GM12892 (cell line): ENCODE data around the gene ERO1B. TPM values are rescaled to one million over a fixed set of nuclear protein-coding genes. Genes with fewer than 3 reads are reported as not detected.
"Not testable (repeated sequence)": the region's sequence is repeated elsewhere in the genome, so short reads cannot be mapped to it uniquely, and the experiment has no call there.

Experiments
- DNase-seq: peaks from one replicate; pipeline ENCODE4 v3.0.0; 2011; ENCODE audit not compliant: insufficient read length
- FAIRE-seq: peaks from 2 replicates; lab custom pipeline; 2011; peaks lifted over from hg19 to GRCh38; lab: Jason Lieb, UNC
- POLR2A ChIP-seq: IDR thresholded peaks from 2 replicates; pipeline ENCODE4 v1.6.1; 2011; ENCODE audit warnings: low read depth, low read length, control low read depth
- POLR2AphosphoS5 ChIP-seq: IDR thresholded peaks from 2 replicates; pipeline ENCODE4 v1.6.1; 2011; ENCODE audit warnings: low read depth, low read length, control low read depth
- TAF1 ChIP-seq: IDR thresholded peaks from 2 replicates; pipeline ENCODE4 v1.6.1; 2011; ENCODE audit warnings: low read depth, mild to moderate bottlenecking, control low read depth, low read length, borderline replicate concordance
- polyA plus RNA-seq: library from polyadenylated mRNA; unstranded; fragments of >200 nt; gene quantifications from one replicate; pipeline ENCODE4 v1.2.1, GENCODE V29; 2012; ENCODE audit warnings: missing spikeins, inconsistent platforms; ENCODE audit not compliant: missing spikeins

ERO1B gene
- polyA plus RNA-seq: 18.3 TPM

DNA sequence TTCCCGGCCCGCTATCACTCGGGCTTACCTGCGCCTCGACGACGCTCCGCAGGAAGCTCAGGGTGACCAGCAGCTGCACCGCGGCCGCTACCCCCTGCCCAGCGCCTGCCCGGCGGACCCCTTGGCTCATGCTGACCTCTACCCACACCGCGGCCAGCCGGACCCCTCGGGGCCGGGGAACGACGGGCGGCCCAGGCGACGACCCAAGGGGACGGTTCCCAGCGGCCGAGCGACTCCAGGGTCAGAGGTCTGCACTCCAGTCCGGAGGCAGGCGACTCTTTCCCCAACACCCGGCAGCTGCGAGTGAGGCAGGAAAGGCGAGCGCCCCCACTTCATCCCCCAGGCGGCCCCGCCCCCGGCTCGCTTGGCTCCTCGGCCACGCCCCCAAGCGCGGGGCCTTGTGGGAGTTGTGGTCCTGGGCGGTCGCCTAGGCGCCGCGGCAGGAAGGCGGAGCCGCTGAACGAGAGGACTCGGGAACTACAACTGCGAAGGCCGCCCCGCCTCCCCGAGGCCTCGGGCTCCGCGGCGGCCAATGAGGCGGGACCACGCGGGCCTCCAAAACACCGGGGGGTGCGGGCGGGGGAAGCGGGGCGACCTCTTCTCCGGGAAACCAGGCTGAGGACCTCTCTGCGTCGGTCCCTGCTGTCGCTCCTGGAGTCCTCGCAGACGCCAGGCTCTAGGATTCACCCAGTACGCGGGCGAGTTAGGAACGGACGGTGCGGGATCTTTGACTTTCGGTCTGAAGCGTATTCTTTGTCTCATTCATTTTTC lies at the start of gene ERO1B:
TSS of gene ERO1B (minus strand) at position 305 of the 771 bp plus-strand sequence. CDS start at position 130, 175 bp downstream.
- FAIRE-seq: peak; percentile 87
- peak; percentile 98 for TF ChIP-seq POLR2AphosphoS5
- TF ChIP-seq POLR2A: peak; percentile 99
- TF ChIP-seq TAF1: peak; percentile 85
- peak; percentile 79 for DNase-seq

DNA sequence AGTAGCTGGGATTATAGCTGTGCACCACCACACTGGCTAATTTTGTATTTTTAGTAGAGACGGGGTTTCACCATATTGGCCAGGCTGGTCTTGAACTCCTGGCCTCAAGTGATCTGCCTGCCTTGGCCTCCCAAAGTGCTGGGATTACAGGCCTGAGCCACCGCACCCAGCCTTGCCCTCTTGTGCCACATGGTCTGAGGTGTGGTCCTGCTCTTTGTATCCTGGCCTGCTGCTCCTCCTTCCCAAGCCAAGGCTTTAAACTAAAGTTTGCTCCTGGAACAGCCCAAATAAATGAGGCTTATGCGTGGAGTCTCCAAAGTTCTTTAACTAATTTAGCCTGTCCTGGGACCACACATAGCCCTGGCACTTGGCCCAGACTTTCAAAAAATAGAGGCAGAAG lies 49.7 kb upstream of the ERO1B start:
- DNase-seq, FAIRE-seq: not testable (repeated sequence)

DNA sequence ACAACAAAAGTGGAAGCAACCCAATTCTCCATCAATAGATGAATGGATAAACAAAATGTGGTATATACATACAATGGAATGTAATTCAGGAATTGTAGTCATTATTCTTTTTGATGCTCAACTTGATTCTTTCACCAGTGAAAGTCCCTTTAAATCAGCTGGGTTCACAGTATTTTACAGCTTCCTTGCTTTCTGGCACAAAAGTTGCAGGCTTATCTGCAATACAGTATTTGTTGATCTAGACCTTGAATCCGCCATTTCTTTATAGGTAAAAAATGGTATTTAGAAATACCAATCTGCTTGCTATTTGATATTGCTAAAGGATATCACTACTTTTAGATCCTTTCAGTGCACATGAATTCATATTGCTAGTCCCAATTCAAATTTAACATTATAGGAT lies 44.7 kb upstream of the ERO1B start:
- DNase-seq (no peak), FAIRE-seq (no peak)
- TF ChIP-seq TAF1 (no peak), POLR2A (no peak), POLR2AphosphoS5 (no peak)

- DNase-seq (no peak), FAIRE-seq (no peak)
- TF ChIP-seq POLR2AphosphoS5 (no peak), TAF1 (no peak), POLR2A (no peak)
Observed at GRCh38 chr1:236325567-236325966, 43.8 kb upstream of the ERO1B start.

DNA sequence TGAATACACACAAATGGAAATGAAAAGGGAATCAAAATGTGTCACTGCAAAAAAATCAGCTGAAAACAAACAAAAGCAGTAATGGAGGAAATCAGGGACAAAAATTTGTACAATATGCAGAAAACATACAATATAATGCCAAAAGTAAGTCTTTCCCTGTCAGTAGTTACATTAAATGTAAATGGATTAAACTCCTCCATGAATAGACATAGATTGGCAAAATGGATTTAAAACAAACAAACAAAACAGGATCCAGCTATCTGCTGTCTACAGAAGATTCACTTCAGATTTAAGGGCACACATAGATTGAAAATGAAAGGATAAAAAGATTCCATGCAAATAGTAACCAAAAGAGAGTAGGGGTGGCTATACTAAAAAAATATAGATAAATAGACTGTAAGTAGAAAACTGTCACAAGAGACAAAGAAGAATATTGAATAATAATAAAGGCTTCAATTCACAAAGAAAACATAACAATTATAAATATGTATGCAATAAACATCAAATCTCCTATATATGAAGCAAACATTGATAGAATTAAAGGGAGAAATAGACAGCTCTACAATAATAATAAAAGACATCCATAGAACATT lies 42.2 kb upstream of the ERO1B start:
- no peak for FAIRE-seq
- TF ChIP-seq TAF1 (no peak), POLR2A (no peak), POLR2AphosphoS5 (no peak)
- DNase-seq: no peak

GRCh38 chr1:236322566-236323409 lies 41.0 kb upstream of the ERO1B start:
- no peak for FAIRE-seq
- no peak for TF ChIP-seq POLR2AphosphoS5
- DNase-seq: no peak

GRCh38 chr1:236321101-236321500 lies 39.3 kb upstream of the ERO1B start:
- DNase-seq (no peak), FAIRE-seq (no peak)
- TF ChIP-seq POLR2A (no peak), POLR2AphosphoS5 (no peak), TAF1 (no peak)

GRCh38 chr1:236320671-236321070 lies 38.9 kb upstream of the ERO1B start:
- DNase-seq (no peak), FAIRE-seq (no peak)
- TF ChIP-seq POLR2A: no peak

DNA sequence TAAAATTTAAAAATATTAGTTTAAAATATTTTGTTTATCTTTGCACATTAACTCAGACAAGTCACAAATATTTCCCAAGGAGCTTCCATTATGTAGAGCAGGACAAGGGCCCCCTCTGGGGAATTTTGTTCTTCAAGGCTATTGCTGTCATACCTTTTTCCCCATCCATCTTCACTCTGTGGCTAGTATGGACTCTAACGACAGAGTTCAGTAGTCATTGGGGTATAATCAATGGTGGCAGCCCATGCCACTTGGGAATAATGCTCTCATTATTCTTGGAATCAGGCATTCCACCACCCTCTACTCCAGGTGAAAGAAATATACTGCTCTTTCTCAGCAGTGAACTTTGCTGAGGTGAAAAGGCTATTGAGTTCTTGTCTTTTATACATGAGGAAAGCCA lies 38.5 kb upstream of the ERO1B start:
- DNase-seq (no peak), FAIRE-seq (no peak)
- no peak for TF ChIP-seq POLR2AphosphoS5
- no peak for TF ChIP-seq TAF1
- no peak for TF ChIP-seq POLR2A

DNA sequence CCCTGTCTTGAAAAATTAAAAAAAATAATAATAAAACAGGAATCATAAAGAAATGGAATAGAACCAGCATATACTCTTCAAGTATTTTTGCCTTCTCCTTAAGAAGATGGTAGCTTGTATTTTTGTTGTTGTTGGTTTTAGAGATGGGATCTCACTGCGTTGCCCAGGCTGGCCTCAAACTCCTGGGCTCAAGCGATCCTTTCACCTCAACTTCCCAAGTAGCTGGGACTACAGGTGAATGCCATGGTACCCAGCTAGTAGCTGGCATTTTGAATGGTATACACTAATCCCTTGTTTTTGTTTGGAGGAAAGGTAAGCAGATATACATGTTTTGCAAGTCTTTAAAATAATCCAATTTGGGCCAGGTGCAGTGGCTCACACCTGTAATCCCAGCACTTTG lies 34.7 kb upstream of the ERO1B start:
- FAIRE-seq (no peak), DNase-seq (no peak)
- TF ChIP-seq POLR2AphosphoS5 (no peak), TAF1 (no peak), POLR2A (no peak)

DNA sequence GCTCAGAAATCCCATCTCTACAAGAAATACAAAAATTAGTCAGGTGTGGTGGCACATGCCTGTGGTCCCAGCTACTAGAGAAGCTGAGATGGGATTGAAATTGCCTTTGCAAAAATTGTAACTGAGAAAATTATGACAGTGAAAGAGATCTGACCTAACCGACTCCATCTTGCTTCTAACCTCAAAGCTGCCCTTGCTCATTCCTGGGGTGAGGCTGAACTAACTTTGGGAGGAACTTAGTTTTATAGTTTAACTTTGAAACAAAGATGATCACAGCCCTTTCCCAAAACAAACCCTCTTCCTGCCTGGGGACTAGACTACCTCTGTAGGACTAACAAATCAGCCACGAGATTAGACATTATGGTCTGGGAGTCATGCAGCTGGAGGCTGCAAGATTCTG lies 33.8 kb upstream of the ERO1B start:
- no peak for TF ChIP-seq POLR2AphosphoS5
- no peak for TF ChIP-seq POLR2A
- no peak for TF ChIP-seq TAF1
- DNase-seq (no peak), FAIRE-seq (no peak)

GRCh38 chr1:236315092-236315491 lies 33.3 kb upstream of the ERO1B start:
- TF ChIP-seq POLR2A (no peak), POLR2AphosphoS5 (no peak), TAF1 (no peak)
- FAIRE-seq (no peak), DNase-seq (no peak)

DNA sequence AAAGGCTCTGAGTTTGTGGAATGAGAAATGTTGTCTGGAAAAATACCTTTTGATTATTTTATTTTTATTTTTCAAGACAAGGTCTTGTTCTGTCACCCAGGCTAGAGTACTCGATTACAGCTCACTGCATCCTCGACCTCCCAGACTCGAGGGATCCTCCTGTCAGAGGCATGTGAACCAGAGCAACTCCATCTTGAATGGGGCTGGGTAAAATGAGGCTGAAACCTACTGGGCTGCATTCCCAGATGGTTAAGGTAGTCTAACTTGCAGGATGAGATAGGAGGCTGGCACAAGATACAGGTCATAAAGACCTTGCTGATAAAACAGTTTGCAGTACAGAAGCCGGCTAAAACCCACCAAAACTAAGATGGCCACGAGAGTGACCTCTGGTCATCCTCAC lies 32.3 kb upstream of the ERO1B start:
- DNase-seq, FAIRE-seq: not testable (repeated sequence)
